K562 (cell line): ENCODE results near the gene GMPR. TPM values are rescaled to one million over a fixed set of nuclear protein-coding genes. Genes with fewer than 3 reads are reported as not detected.

ENCODE experiments used
- AFF1 ChIP-seq, 2 experiments: fragments of 450-650 bp; IDR thresholded peaks; 2 replicates each; pipeline ENCODE4 v1.6.1; 2018; ENCODE audit warnings: mild to moderate bottlenecking in 2 of 2, low read depth in 1 of 2; ENCODE audit not compliant: partially characterized antibody in 2 of 2
- CREB1 ChIP-seq, 2 experiments: sonication (generic) in 1 of 2; formaldehyde crosslinking in 1 of 2; IDR thresholded peaks; 2 replicates each; pipeline versions ENCODE4 v1.6.1 to v1.8.0; 2012 to 2022; ENCODE audit warnings: inconsistent platforms in 1 of 2, mild to moderate bottlenecking in 1 of 2, missing genetic modification reagents in 1 of 2, moderate library complexity in 1 of 2
- ESRRA ChIP-seq: fragments of 450-650 bp; IDR thresholded peaks from 2 replicates; pipeline ENCODE4 v1.6.1; 2014; ENCODE audit warnings: low read depth, mild to moderate bottlenecking, moderate library complexity, borderline replicate concordance
- ETV1 ChIP-seq: fragments of 450-650 bp; conservative IDR thresholded peaks from 2 replicates; pipeline ENCODE4 v1.6.1; 2016; ENCODE audit warnings: missing genetic modification characterization, control low read depth, low read depth, missing compliant biosample characterization
- FOSL1 ChIP-seq: fragments of 200-800 bp; sonication (Bioruptor generic); conservative IDR thresholded peaks from 2 replicates; pipeline ENCODE4 v1.6.1; 2016; ENCODE audit warnings: missing genetic modification characterization, missing compliant biosample characterization
- FUS ChIP-seq: fragments of 200-400 bp; formaldehyde crosslinking; optimal IDR thresholded peaks from 2 replicates; pipeline ENCODE3; 2017; ENCODE audit warnings: low read depth, low read length
- NCOA6 ChIP-seq: fragments of 450-650 bp; IDR thresholded peaks from 2 replicates; pipeline ENCODE4 v1.6.1; 2017; ENCODE audit warnings: mild to moderate bottlenecking
- PYGO2 ChIP-seq: fragments of 450-650 bp; IDR thresholded peaks from 2 replicates; pipeline ENCODE4 v1.6.1; 2016; ENCODE audit warnings: mild to moderate bottlenecking, missing genetic modification characterization, moderate library complexity, missing compliant biosample characterization
- SAP30 ChIP-seq: fragments of 200-600 bp; sonication (generic); IDR thresholded peaks from 2 replicates; pipeline ENCODE4 v1.6.1; 2012; ENCODE audit warnings: borderline replicate concordance, low read depth, mild to moderate bottlenecking, moderate library complexity, low read length, control low read depth, inconsistent platforms; ENCODE audit not compliant: insufficient read depth, poor library complexity, severe bottlenecking
- SMAD2 ChIP-seq: fragments of 150-350 bp; IDR thresholded peaks from 2 replicates; pipeline ENCODE4 v1.6.1; 2014; ENCODE audit warnings: low read depth, mild to moderate bottlenecking, low read length
- SMARCC2 ChIP-seq: fragments of 450-650 bp; IDR thresholded peaks from 2 replicates; pipeline ENCODE4 v1.6.1; 2017; ENCODE audit warnings: antibody characterized with exemption, moderate library complexity, mild to moderate bottlenecking, low read depth
- SRF ChIP-seq, 2 experiments: fragments of 250-450, 450-650 bp in 1 of 2; sonication (Bioruptor Pico) in 1 of 2; sonication (generic) in 1 of 2; formaldehyde crosslinking; IDR thresholded peaks; 2 replicates each; pipeline versions ENCODE4 v1.5.0 to v1.5.1; 2020 to 2022; ENCODE audit warnings: mild to moderate bottlenecking in 1 of 2, missing genetic modification reagents in 1 of 2
- TBL1XR1 ChIP-seq, 2 experiments: IDR thresholded peaks; 2 replicates each; pipeline ENCODE4 v1.6.1; 2012; ENCODE audit warnings: improper control_type of control experiment in 2 of 2, low read length in 2 of 2, mild to moderate bottlenecking in 1 of 2
- ZNF239 ChIP-seq: fragments of 250-450 bp; sonication (Bioruptor Pico); IDR thresholded peaks from 2 replicates; pipeline ENCODE4 v1.4.0; 2020; ENCODE audit warnings: mild to moderate bottlenecking
- ZNF263 ChIP-seq: sonication (generic); formaldehyde crosslinking; IDR thresholded peaks from 2 replicates; pipeline ENCODE4 v1.8.0; 2022; ENCODE audit warnings: mild to moderate bottlenecking, missing genetic modification reagents, borderline replicate concordance
- ZNF57 ChIP-seq: fragments of 450-650 bp; formaldehyde crosslinking; IDR thresholded peaks from 2 replicates; pipeline ENCODE4 v1.4.0; 2020; ENCODE audit warnings: mild to moderate bottlenecking, moderate library complexity
- ZNF668 ChIP-seq: fragments of 250-450 bp; sonication (Bioruptor Pico); IDR thresholded peaks from 2 replicates; pipeline ENCODE4 v1.8.0; 2022; ENCODE audit warnings: mild to moderate bottlenecking, inconsistent platforms
- ZNF699 ChIP-seq: fragments of 250-450 bp; sonication (Bioruptor Pico); IDR thresholded peaks from 2 replicates; pipeline ENCODE4 v1.8.0; 2021; ENCODE audit warnings: mild to moderate bottlenecking, moderate library complexity; ENCODE audit not compliant: insufficient replicate concordance
- polyA plus RNA-seq, 8 experiments: library from polyadenylated mRNA; depleted of rRNA in 4 of 8; stranded (reverse) in 5 of 8; unstranded in 3 of 8; fragments of >200 nt; fragmentation: Nextera tagmentation in 2 of 8; fragmentation: Illumina TruSeq in 1 of 8; extraction: Ambion mirVana in 2 of 8; extraction: Trizol in 1 of 8; gene quantifications; 2 replicates each; pipeline versions ENCODE4 v1.2.1 to v1.2.3, GENCODE V29; 2011 to 2014; ENCODE audit warnings: inconsistent platforms in 1 of 8, missing spikeins in 1 of 8
- total RNA-seq, 7 experiments: library from RNA; depleted of rRNA in 6 of 7; stranded (reverse); fragments of >200 nt in 6 of 7; fragmentation: Illumina TruSeq in 2 of 7; extraction: Trizol in 2 of 7; gene quantifications; 2 replicates each; pipeline versions ENCODE4 v1.2.1 to v1.2.3, GENCODE V29; 2011 to 2021; ENCODE audit warnings: low replicate concordance in 1 of 7
- TF ChIP-seq, protein P1 (sequence below): IDR thresholded peaks from 3 replicates; pipeline ENCODE4 v1.6.1; 2011; ENCODE audit warnings: borderline replicate concordance, mild to moderate bottlenecking; ENCODE audit not compliant: insufficient read length, insufficient read depth
- TF ChIP-seq, protein P2 (sequence below): sonication (generic); formaldehyde crosslinking; IDR thresholded peaks from 2 replicates; pipeline ENCODE4 v1.8.0; 2022; ENCODE audit warnings: mild to moderate bottlenecking, missing genetic modification reagents

The GMPR gene
- total and polyA plus RNA-seq, 9 of the 15 experiments (the other 6 are each of a cell fraction or from before 2014, with no cell fraction given) = 34.6 to 83.7 (median 49.8) TPM

GRCh38 chr6:16265351-16266341 is 27.3 kb downstream of the GMPR start (continued):
- TF ChIP-seq ZNF699 (CRISPR knock-in tag) = no peak
- peak; percentile 90 to 99 for TF ChIP-seq AFF1 (IDR thresholded peaks at IDR 0.05; ENCODE audit: low read depth in 1 of 2, partially characterized antibody in 2 of 2)
- TF ChIP-seq NCOA6 = no peak
- TF ChIP-seq SAP30 = peak; percentile 35
- TF ChIP-seq SMARCC2 = no peak
- no peak for TF ChIP-seq SMAD2
- TF ChIP-seq SRF (CRISPR knock-in tag; IDR thresholded peaks at IDR 0.05) = peak; percentile 53 to 87; a peak in 2 of 4 replicates
- peak; percentile 74 for TF ChIP-seq CREB1 (IDR thresholded peaks at IDR 0.05)
- peak; percentile 42 for TF ChIP-seq CREB1 (CRISPR knock-in tag; IDR thresholded peaks at IDR 0.05)
- TF ChIP-seq FUS = no peak
- TF ChIP-seq, protein P1, sequence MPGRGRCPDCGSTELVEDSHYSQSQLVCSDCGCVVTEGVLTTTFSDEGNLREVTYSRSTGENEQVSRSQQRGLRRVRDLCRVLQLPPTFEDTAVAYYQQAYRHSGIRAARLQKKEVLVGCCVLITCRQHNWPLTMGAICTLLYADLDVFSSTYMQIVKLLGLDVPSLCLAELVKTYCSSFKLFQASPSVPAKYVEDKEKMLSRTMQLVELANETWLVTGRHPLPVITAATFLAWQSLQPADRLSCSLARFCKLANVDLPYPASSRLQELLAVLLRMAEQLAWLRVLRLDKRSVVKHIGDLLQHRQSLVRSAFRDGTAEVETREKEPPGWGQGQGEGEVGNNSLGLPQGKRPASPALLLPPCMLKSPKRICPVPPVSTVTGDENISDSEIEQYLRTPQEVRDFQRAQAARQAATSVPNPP = no peak
- peak; percentile 72 for TF ChIP-seq ZNF239 (CRISPR knock-in tag)
- peak; percentile 76; the same call in 1 of the 2 replicates for TF ChIP-seq ZNF57 (CRISPR knock-in tag)
- TF ChIP-seq FOSL1 (tag) = peak; percentile 66
- TF ChIP-seq TBL1XR1 (IDR thresholded peaks at IDR 0.05; ENCODE audit: low read length in 2 of 2) = peak; percentile 88 to 89
- TF ChIP-seq ZNF263 (CRISPR knock-in tag) = peak; percentile 78; the same call in 1 of the 2 replicates
- TF ChIP-seq PYGO2 (tag) = no peak
- TF ChIP-seq ESRRA = peak; percentile 65; the same call in 1 of the 2 replicates
- TF ChIP-seq ZNF668 (CRISPR knock-in tag) = no peak
- TF ChIP-seq ETV1 = peak; percentile 83
- TF ChIP-seq, protein P2, sequence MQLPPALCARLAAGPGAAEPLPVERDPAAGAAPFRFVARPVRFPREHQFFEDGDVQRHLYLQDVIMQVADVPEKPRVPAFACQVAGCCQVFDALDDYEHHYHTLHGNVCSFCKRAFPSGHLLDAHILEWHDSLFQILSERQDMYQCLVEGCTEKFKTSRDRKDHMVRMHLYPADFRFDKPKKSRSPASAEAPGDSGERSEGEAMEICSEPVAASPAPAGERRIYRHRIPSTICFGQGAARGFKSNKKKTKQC (CRISPR knock-in tag) = peak; percentile 82; the same call in 1 of the 2 replicates
